ENCODE results near the gene ARHGAP6. TPM values are rescaled to one million over a fixed set of nuclear protein-coding genes. Genes with fewer than 3 reads are reported as not detected.

ARHGAP6 gene
- polyA plus RNA-seq, 3 donors = 0.31 to 1.1 (median 0.40) TPM

- no peak overlapping the region for H3K4me2 ChIP-seq (replicated peaks; ENCODE audit: extremely low read depth, low read length, poor library complexity, severe bottlenecking)
- no CpG with 5 or more reads among the region's 1 CpG for WGBS (ENCODE audit: insufficient coverage)
- Mint-ChIP-seq H3K4me3 (no peak overlapping the region), H3K27ac (no peak overlapping the region), H3K27me3 (ENCODE audit: low read depth in 3 of 3) (peaks cover 0 to 2% (median 2%) of the 10 kb centered on the region in 3 donors), H3K4me1 (no peaks in the 10 kb centered on the region), H3K36me3 (no peaks in the 10 kb centered on the region), H3K9me3 (peaks cover 0 to 4% (median 0%) of the 10 kb centered on the region in 7 donors)
- H3K4me3 ChIP-seq (replicated peaks in 1 of 3; ENCODE audit: low read depth in 2 of 3, low read length in 3 of 3) = no peak overlapping the region
- H3K27me3 ChIP-seq (ENCODE audit: control insufficient read depth in 2 of 2, insufficient read depth in 2 of 2, low read length in 2 of 2) = no peaks in the 10 kb centered on the region
- no peaks in the 10 kb centered on the region for H3K79me2 ChIP-seq (ENCODE audit: insufficient read depth, low read length)
- H3K4me1 ChIP-seq (ENCODE audit: control insufficient read depth in 1 of 2, insufficient read depth in 2 of 2, low read length in 2 of 2) = no peaks in the 10 kb centered on the region
- no peak overlapping the region for H3K9ac ChIP-seq (ENCODE audit: insufficient read depth, low read length, poor library complexity, severe bottlenecking)
- H3K27ac ChIP-seq (ENCODE audit: low read depth in 1 of 2, low read length in 2 of 2) = no peak overlapping the region
- H2AFZ ChIP-seq (ENCODE audit: insufficient read depth, low read depth, low read length, poor library complexity, severe bottlenecking) = no peak overlapping the region
- DNase-seq = no peak
- no peaks in the 10 kb centered on the region for H4K20me1 ChIP-seq (ENCODE audit: insufficient read depth, low read length)
- H3K36me3 ChIP-seq (replicated peaks in 1 of 2; ENCODE audit: control insufficient read depth in 1 of 2, insufficient read depth in 2 of 2, low read length in 2 of 2) = no peaks in the 10 kb centered on the region
- TF ChIP-seq CTCF (IDR thresholded peaks at IDR 0.05) = no peak
- intact Hi-C loops (cut with micrococcal nuclease) = no loop called here
- no peaks in the 10 kb centered on the region for H3K9me3 ChIP-seq (replicated peaks in 1 of 2; ENCODE audit: control insufficient read depth in 1 of 2, insufficient read depth in 1 of 2, low read length in 2 of 2)
These were observed 201.3 kb downstream of the ARHGAP6 start for GRCh38 chrX:11464380-11464779.

GRCh38 chrX:11462648-11463047 lies 203.1 kb downstream of the ARHGAP6 start:
- H3K4me2 ChIP-seq (replicated peaks; ENCODE audit: extremely low read depth, low read length, poor library complexity, severe bottlenecking) = no peak overlapping the region
- Mint-ChIP-seq H3K4me3 (no peak overlapping the region), H3K9me3 (peaks cover 0 to 4% (median 0%) of the 10 kb centered on the region in 7 donors), H3K27ac (no peak overlapping the region), H3K4me1 (no peaks in the 10 kb centered on the region), H3K27me3 (ENCODE audit: low read depth in 3 of 3) (peaks cover 0 to 3% (median 2%) of the 10 kb centered on the region in 3 donors), H3K36me3 (no peaks in the 10 kb centered on the region)
- H3K27me3 ChIP-seq (ENCODE audit: control insufficient read depth in 2 of 2, insufficient read depth in 2 of 2, low read length in 2 of 2) = no peaks in the 10 kb centered on the region
- no peak overlapping the region for H3K27ac ChIP-seq (ENCODE audit: low read depth in 1 of 2, low read length in 2 of 2)
- WGBS (ENCODE audit: insufficient coverage) = no CpG with 5 or more reads among the region's 2 CpGs
- intact Hi-C loops (cut with micrococcal nuclease) = no loop called here
- no peak overlapping the region for H3K4me3 ChIP-seq (replicated peaks in 1 of 3; ENCODE audit: low read depth in 2 of 3, low read length in 3 of 3)
- no peak for TF ChIP-seq CTCF (IDR thresholded peaks at IDR 0.05)
- H3K36me3 ChIP-seq (replicated peaks in 1 of 2; ENCODE audit: control insufficient read depth in 1 of 2, insufficient read depth in 2 of 2, low read length in 2 of 2) = no peaks in the 10 kb centered on the region
- H3K4me1 ChIP-seq (ENCODE audit: control insufficient read depth in 1 of 2, insufficient read depth in 2 of 2, low read length in 2 of 2) = no peaks in the 10 kb centered on the region
- H3K9me3 ChIP-seq (replicated peaks in 1 of 2; ENCODE audit: control insufficient read depth in 1 of 2, insufficient read depth in 1 of 2, low read length in 2 of 2) = no peaks in the 10 kb centered on the region
- no peaks in the 10 kb centered on the region for H4K20me1 ChIP-seq (ENCODE audit: insufficient read depth, low read length)
- no peaks in the 10 kb centered on the region for H3K79me2 ChIP-seq (ENCODE audit: insufficient read depth, low read length)
- no peak for DNase-seq
- no peak overlapping the region for H3K9ac ChIP-seq (ENCODE audit: insufficient read depth, low read length, poor library complexity, severe bottlenecking)
- H2AFZ ChIP-seq (ENCODE audit: insufficient read depth, low read depth, low read length, poor library complexity, severe bottlenecking) = no peak overlapping the region
